SKM-1 treated with dmso at 0.1 percent for 144 hours (cell line): ENCODE data around the gene SPAG16.

ENCODE experiments used
- DNase-seq: peaks from one replicate; lab custom pipeline; 2025; ENCODE audit not compliant: unreplicated experiment; lab: John Stamatoyannopoulos, UW

Gene SPAG16

GRCh38 chr2:214130114-214130513, 845.9 kb downstream of the SPAG16 start:
- DNase-seq: no peak

DNA sequence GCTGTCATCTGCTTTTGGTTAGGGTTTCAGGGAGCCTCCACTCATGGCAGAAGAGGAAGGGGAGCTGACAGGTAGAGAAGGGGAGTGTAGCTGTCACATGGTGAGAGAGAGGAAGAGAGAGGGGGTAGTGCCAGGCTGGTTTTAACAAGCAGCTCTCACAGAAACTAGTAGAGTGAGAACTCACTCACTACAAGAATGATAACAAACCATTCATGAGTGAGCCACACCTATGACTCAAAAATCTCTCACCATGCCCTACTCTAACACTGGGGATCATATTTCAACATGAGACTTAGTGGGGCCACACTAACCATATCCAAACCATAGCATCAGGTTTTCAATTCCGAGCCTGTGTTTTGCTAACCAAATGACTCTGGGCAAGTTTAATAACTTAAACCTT, 851.7 kb downstream of the SPAG16 start:
- no peak for DNase-seq

DNA sequence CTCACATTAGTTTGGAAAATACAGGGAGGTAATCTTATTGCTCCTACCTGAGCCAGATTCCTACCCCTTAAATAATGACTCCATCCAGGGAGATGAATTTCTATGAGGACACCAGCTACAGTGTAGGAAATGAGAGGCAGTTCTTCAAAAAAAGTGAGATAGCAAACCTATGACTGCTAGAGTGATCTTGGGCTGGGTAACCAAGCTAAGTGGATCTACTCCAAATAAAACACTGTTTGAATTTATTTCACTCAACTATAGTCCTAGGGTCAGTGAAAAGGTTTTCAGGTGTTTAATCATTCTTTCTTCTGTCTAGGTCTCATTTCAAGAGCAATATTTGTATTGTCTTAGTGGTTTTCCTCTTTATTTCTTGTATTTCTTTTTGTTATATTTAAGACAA, 854.5 kb downstream of the SPAG16 start:
- DNase-seq: no peak

DNA sequence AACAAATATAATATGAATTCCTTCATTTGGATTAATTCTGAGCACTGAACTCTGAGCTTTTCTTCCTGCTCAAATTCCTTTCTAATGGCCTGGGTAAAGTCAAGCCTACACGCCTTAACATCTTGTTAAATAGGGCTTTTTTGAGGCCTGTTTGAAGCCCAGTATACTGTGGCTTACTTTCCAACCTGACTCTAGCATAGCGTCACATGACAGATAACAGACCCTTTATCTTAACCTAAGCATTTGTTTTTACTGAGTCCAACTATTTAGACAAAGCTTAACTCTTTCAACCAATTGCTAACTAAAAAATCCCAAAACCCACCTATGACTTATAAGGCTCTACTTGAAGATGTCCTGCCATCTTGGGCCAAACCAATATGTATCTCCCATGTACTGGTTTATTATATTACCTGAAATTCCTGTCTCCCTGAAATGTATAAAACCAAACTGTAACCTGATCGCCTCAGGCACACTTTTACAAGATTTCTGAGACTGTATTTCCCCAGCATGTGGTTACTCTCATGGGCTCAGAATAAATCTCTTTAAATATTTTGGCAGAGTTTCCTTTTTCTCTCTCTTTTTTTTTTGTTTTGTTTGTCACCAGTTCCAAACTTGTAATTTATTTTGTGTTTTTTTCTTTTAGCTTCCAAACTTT, 855.5 kb downstream of the SPAG16 start:
- DNase-seq: no peak

DNA sequence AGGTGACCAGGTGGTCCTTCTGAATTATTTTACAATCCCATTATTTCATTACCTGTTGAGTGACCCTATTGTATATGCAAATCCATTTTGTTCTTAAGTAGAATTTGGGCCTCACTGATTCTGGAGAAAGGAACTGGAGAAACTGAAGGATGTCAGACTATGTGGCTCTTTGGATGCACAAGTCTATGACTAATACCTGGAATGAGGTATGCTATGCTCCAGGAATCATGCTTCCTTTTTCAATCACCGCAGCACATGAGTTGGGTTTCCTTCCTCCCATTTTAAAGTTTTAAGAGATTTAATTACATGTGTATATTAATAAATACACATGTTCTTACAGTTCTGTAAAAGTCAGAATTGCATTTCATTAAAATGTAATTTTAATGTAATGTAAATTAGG, 872.7 kb downstream of the SPAG16 start:
- DNase-seq: no peak

- DNase-seq: no peak
Measured at GRCh38 chr2:214158851-214159250, 874.6 kb downstream of the SPAG16 start.

DNA sequence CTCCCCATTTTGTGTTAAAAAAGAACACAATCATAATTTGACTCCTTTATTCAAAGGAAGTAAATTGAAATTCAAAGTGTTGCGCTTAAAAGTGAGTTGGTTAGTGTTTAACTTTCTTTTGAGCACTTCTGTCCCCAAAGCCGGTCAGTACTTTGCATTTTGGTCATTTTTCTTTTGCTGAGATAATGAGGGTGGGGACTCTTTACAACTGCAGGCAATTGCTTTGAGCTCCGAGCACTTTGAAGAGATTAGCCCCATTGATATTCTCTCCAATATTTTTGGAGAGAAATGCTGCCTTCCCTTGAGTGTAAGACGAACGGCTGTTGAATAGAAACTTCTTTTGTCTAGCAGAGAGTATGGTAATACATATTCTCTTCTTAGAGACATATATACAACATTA, 885.0 kb downstream of the SPAG16 start:
- DNase-seq: no peak

DNA sequence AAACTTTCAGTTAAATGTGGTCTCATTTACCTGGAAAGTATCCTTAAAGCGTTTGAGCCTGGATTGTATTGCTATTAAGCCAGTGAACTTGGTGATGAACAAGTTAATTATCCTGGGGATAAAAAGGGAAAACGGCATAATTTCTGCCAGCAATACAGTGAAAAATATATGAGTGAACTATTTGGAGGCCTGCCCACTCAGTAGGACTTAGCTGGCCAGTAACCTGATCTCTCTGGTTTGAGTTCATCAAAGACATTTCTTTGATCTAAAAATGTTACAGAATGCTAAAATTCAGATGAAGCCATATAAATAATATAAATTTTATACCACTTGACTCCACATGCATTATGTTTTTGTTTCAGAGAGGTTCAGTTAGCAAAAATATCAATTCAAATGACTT, 885.5 kb downstream of the SPAG16 start:
- DNase-seq: no peak

GRCh38 chr2:214174563-214174962, 890.3 kb downstream of the SPAG16 start:
- DNase-seq: no peak

GRCh38 chr2:214180071-214180470, 895.8 kb downstream of the SPAG16 start:
- no peak for DNase-seq

GRCh38 chr2:214180686-214181085, 896.4 kb downstream of the SPAG16 start:
- no peak for DNase-seq

- DNase-seq: no peak
Measured at GRCh38 chr2:214184461-214184860, 900.2 kb downstream of the SPAG16 start.

DNA sequence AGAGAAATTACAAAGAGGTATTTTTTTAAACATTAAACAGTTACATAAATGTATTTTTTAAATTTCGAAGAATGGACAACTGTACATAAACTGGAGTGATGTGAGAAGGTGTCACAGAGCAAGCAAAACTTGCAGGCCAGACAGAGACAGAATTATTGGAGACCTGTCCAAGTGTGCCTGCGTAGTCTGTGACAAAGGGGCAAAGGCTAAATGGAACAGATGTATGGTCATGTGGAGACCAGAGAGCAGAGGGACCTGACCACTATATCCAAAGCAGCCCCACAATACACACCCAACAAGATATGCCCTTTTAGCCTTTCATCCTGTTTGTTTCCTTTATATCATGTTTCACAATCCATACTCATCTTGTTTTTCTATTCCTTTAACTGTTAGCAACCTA, 901.3 kb downstream of the SPAG16 start:
- DNase-seq: no peak

GRCh38 chr2:214192711-214193110, 908.4 kb downstream of the SPAG16 start:
- no peak for DNase-seq

DNA sequence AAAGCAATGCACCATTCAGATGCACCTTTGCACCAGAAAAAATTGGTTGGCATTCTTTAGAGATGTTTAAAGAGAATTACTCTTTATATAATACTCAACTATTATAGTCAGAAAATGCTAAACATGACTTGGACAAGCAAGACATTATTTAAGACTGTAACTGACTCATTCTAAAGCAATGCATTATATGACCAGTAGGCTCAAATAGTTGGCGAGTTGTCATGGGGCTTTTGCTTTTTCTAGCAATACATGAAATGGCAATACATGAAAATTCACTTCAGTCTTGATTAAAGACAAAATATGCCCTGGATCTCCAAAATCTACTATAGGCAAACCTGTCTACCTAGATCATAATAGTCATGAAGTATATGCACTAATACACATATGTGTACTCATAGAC, 909.7 kb downstream of the SPAG16 start:
- no peak for DNase-seq

- no peak for DNase-seq
Measured at GRCh38 chr2:214196260-214196659, 912.0 kb downstream of the SPAG16 start.

DNA sequence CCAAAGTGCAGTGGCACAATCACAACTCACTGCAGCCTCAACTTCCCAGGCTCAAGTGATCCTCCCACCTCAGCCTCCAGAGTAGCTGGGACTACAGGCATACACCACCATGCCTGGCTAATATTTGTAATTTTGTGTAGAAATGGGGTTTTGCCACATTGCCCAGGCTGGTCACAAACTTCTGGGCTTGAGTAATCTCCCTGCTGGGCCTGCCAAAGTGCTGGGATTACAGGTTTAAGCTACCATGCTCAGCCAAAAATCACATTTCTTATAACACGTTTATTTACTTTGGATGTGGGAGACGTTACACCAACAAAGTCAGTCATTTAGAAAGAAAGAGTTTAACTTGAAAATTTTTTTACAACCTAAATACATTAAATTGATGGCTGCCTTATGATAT, 917.6 kb downstream of the SPAG16 start:
- DNase-seq: no peak

- no peak for DNase-seq
Measured at GRCh38 chr2:214203214-214203613, 919.0 kb downstream of the SPAG16 start.

GRCh38 chr2:214203744-214204289, 919.6 kb downstream of the SPAG16 start:
- no peak for DNase-seq

GRCh38 chr2:214215107-214215506, 930.8 kb downstream of the SPAG16 start:
- DNase-seq: no peak

GRCh38 chr2:214217136-214217535, 932.9 kb downstream of the SPAG16 start:
- no peak for DNase-seq

GRCh38 chr2:214217599-214217998, 933.3 kb downstream of the SPAG16 start:
- DNase-seq: no peak

GRCh38 chr2:214220251-214220650, 936.0 kb downstream of the SPAG16 start:
- no peak for DNase-seq
